ENCODE measurements around the gene SERBP1. TPM values are rescaled to one million over a fixed set of nuclear protein-coding genes. Genes with fewer than 3 reads are reported as not detected.
A peak's percentile ranks its signal among the peaks of the same experiment; 100 is the strongest.

SERBP1 gene
- total RNA-seq, 1 donor from 2014 or later = 214 TPM

DNA sequence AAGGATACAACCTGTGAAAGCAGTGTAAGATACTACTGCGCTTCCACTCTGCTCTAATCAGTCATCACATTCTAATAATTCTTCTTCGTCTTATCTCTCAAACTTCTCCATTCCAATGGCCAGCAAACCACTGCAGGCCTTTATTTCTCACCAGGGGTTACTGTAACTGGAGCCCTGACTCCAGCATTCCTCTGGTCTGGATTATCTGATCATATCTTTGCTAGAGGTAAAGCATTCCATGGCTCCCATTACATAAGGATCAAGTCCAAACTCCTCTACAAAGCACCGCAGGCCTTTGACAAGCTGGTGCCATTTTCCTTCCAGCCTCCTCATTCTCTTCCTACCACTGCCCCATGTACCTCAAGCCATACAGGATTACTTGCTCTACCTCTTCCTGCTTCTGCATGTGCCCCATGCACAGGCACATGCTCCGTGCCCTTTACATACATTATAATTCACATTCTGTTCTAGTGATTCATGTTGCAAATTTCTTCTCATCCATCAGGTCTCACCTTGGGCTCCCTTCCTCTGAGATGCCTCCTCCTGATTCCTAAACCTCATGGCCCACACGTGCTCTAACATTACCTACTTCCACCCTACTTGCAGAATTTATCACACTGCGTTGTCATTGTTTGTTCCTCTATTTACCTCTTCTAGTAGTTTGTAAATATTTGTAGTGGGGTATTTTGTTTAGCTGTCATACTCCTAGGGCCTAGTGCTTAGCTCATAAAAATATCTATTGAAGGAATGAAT, 9.3 kb upstream of the SERBP1 start:
- no peak overlapping the region for H2AFZ ChIP-seq (ENCODE audit: low read depth, low read length)
- H3K4me1 ChIP-seq (ENCODE audit: insufficient read depth, low read length) = peaks cover 11% of the 10 kb centered on the region
- peak; percentile 71 for DNase-seq (ENCODE audit: low read depth)
- H4K20me1 ChIP-seq (ENCODE audit: insufficient read depth, low read length) = no peaks in the 10 kb centered on the region
- Mint-ChIP-seq H3K27me3 (ENCODE audit: low read depth, unreplicated experiment) (no peaks in the 10 kb centered on the region), H3K4me1 (ENCODE audit: low read depth, unreplicated experiment) (peaks cover 15% of the 10 kb centered on the region), H3K9me3 (ENCODE audit: unreplicated experiment) (no peaks in the 10 kb centered on the region), H3K36me3 (ENCODE audit: low read depth, unreplicated experiment) (no peaks in the 10 kb centered on the region), H3K27ac (ENCODE audit: unreplicated experiment) (no peak overlapping the region), H3K4me3 (ENCODE audit: unreplicated experiment) (no peak overlapping the region)
- H3K36me3 ChIP-seq (ENCODE audit: insufficient read depth, low read length) = no peaks in the 10 kb centered on the region
- no peak for FAIRE-seq
- no peak overlapping the region for H3K27ac ChIP-seq (ENCODE audit: low read depth, low read length)
- H3K4me2 ChIP-seq (ENCODE audit: low read length) = no peak overlapping the region
- TF ChIP-seq, protein P1, sequence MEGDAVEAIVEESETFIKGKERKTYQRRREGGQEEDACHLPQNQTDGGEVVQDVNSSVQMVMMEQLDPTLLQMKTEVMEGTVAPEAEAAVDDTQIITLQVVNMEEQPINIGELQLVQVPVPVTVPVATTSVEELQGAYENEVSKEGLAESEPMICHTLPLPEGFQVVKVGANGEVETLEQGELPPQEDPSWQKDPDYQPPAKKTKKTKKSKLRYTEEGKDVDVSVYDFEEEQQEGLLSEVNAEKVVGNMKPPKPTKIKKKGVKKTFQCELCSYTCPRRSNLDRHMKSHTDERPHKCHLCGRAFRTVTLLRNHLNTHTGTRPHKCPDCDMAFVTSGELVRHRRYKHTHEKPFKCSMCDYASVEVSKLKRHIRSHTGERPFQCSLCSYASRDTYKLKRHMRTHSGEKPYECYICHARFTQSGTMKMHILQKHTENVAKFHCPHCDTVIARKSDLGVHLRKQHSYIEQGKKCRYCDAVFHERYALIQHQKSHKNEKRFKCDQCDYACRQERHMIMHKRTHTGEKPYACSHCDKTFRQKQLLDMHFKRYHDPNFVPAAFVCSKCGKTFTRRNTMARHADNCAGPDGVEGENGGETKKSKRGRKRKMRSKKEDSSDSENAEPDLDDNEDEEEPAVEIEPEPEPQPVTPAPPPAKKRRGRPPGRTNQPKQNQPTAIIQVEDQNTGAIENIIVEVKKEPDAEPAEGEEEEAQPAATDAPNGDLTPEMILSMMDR (IDR thresholded peaks at IDR 0.05; ENCODE audit: insufficient read depth, low read depth, low read length) = no peak
- no peak for TF ChIP-seq EZH2 (IDR thresholded peaks at IDR 0.05; ENCODE audit: insufficient read depth, low read length)
- no peaks in the 10 kb centered on the region for H3K27me3 ChIP-seq (ENCODE audit: insufficient read depth, low read length)
- no peak overlapping the region for H3K4me3 ChIP-seq (ENCODE audit: insufficient read depth, low read depth, low read length)
- H3K9ac ChIP-seq (ENCODE audit: low read length) = no peak overlapping the region
- no peaks in the 10 kb centered on the region for H3K79me2 ChIP-seq (ENCODE audit: insufficient read depth, low read length)
- no peaks in the 10 kb centered on the region for H3K9me3 ChIP-seq (ENCODE audit: insufficient read depth, low read depth, low read length)

DNA sequence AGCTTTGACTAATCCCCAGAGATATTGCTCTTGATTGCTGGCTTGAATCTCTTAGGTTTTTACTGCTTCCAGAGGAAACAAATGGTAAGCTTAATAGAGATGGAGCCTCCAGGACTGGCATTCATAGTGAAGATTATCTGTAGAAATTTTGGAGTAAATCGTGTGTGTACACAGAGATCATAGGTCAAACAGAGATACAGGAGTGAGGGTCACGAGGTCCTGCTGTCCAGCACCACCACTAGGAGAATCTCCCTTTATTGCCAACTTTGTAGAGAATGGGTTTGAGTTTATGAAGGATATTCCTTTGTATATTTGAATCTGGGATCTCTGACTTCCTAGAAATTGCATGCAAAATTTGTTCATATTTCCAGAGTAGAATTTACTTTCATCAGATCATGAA, 7.8 kb upstream of the SERBP1 start:
- Mint-ChIP-seq H3K4me1 (ENCODE audit: low read depth, unreplicated experiment) (peaks cover 15% of the 10 kb centered on the region), H3K36me3 (ENCODE audit: low read depth, unreplicated experiment) (no peaks in the 10 kb centered on the region), H3K27ac (ENCODE audit: unreplicated experiment) (no peak overlapping the region), H3K9me3 (ENCODE audit: unreplicated experiment) (no peaks in the 10 kb centered on the region), H3K4me3 (ENCODE audit: unreplicated experiment) (no peak overlapping the region), H3K27me3 (ENCODE audit: low read depth, unreplicated experiment) (no peaks in the 10 kb centered on the region)
- DNase-seq (ENCODE audit: low read depth) (no peak), FAIRE-seq (no peak)
- H3K4me3 ChIP-seq (ENCODE audit: insufficient read depth, low read depth, low read length) = no peak overlapping the region
- no peak overlapping the region for H3K9ac ChIP-seq (ENCODE audit: low read length)
- no peaks in the 10 kb centered on the region for H4K20me1 ChIP-seq (ENCODE audit: insufficient read depth, low read length)
- no peak overlapping the region for H3K4me2 ChIP-seq (ENCODE audit: low read length)
- H3K9me3 ChIP-seq (ENCODE audit: insufficient read depth, low read depth, low read length) = no peaks in the 10 kb centered on the region
- no peak overlapping the region for H2AFZ ChIP-seq (ENCODE audit: low read depth, low read length)
- no peak overlapping the region for H3K27ac ChIP-seq (ENCODE audit: low read depth, low read length)
- H3K36me3 ChIP-seq (ENCODE audit: insufficient read depth, low read length) = no peaks in the 10 kb centered on the region
- no peaks in the 10 kb centered on the region for H3K27me3 ChIP-seq (ENCODE audit: insufficient read depth, low read length)
- no peaks in the 10 kb centered on the region for H3K79me2 ChIP-seq (ENCODE audit: insufficient read depth, low read length)
- TF ChIP-seq, protein P1 (IDR thresholded peaks at IDR 0.05; ENCODE audit: insufficient read depth, low read depth, low read length) = no peak
- TF ChIP-seq EZH2 (IDR thresholded peaks at IDR 0.05; ENCODE audit: insufficient read depth, low read length) = no peak
- peaks cover 11% of the 10 kb centered on the region for H3K4me1 ChIP-seq (ENCODE audit: insufficient read depth, low read length)

DNA sequence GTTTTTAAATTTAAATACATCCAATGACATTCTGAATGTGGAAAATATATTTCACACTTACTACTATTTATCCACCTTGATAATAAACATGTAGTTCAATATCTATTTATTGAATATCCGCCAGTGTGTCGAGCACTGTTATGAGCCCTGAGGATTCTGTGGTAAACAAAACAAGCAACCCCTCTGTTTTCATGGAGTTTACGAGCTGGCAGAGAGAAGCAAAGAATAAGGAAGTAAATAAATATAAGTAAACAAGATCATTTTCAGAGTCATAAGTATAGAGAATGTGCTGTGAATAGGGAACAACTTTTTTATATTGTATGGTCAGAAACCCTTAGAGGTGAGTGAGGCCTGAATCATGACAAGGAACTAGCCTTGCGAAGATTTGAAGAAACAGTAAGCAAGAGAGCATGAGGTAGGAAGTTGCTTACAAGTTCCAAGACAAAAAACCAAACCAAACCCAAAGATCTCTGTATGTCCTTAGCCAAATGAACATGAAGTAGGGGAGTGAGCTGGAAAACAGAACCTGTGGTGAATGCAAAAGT, 6.4 kb upstream of the SERBP1 start:
- Mint-ChIP-seq H3K27me3 (ENCODE audit: low read depth, unreplicated experiment) (no peaks in the 10 kb centered on the region), H3K4me1 (ENCODE audit: low read depth, unreplicated experiment) (peaks cover 18% of the 10 kb centered on the region), H3K36me3 (ENCODE audit: low read depth, unreplicated experiment) (no peaks in the 10 kb centered on the region), H3K4me3 (ENCODE audit: unreplicated experiment) (no peak overlapping the region), H3K27ac (ENCODE audit: unreplicated experiment) (no peak overlapping the region), H3K9me3 (ENCODE audit: unreplicated experiment) (no peaks in the 10 kb centered on the region)
- Histone ChIP-seq H3K4me3 (ENCODE audit: insufficient read depth, low read depth, low read length) (no peak overlapping the region), H3K4me1 (ENCODE audit: insufficient read depth, low read length) (peaks cover 10% of the 10 kb centered on the region), H3K9ac (ENCODE audit: low read length) (no peak overlapping the region), H3K4me2 (ENCODE audit: low read length) (no peak overlapping the region), H3K36me3 (ENCODE audit: insufficient read depth, low read length) (no peaks in the 10 kb centered on the region), H4K20me1 (ENCODE audit: insufficient read depth, low read length) (no peaks in the 10 kb centered on the region), H2AFZ (ENCODE audit: low read depth, low read length) (no peak overlapping the region), H3K9me3 (ENCODE audit: insufficient read depth, low read depth, low read length) (no peaks in the 10 kb centered on the region), H3K79me2 (ENCODE audit: insufficient read depth, low read length) (no peaks in the 10 kb centered on the region), H3K27me3 (ENCODE audit: insufficient read depth, low read length) (no peaks in the 10 kb centered on the region), H3K27ac (ENCODE audit: low read depth, low read length) (no peak overlapping the region)
- FAIRE-seq (no peak), DNase-seq (ENCODE audit: low read depth) (no peak)
- no peak for TF ChIP-seq EZH2 (IDR thresholded peaks at IDR 0.05; ENCODE audit: insufficient read depth, low read length)
- TF ChIP-seq, protein P1 (IDR thresholded peaks at IDR 0.05; ENCODE audit: insufficient read depth, low read depth, low read length) = no peak

All from astrocyte (in vitro differentiated cells and primary cell).